B cell (primary cell): ENCODE data around the gene DCAF7. TPM values are rescaled to one million over a fixed set of nuclear protein-coding genes. Genes with fewer than 3 reads are reported as not detected.

ENCODE experiments used
- ATAC-seq: fragments of 200-7000 bp; cut with Tn5 transposase; one replicate; pipeline ENCODE4 v1.10.0; 2021; ENCODE audit warnings: low read depth, mild to moderate bottlenecking, moderate number of reproducible peaks, moderate library complexity
- CTCF ChIA-PET: fragments of 350-600 bp; sonication (Branson Sonifier 250); formaldehyde crosslinking; loops from one replicate; lab custom pipeline; 2021; ENCODE audit warnings: antibody characterized with exemption, inconsistent platforms; lab: Charles Lee
- POLR2A ChIA-PET: fragments of 350-600 bp; sonication (Branson Sonifier 250); formaldehyde crosslinking; loops from one replicate; lab custom pipeline; 2021; ENCODE audit warnings: antibody characterized with exemption; lab: Charles Lee
- DNase-seq: peaks from one replicate; pipeline ENCODE4 v3.0.0; 2013
- H2AFZ ChIP-seq: 2 replicates; pipeline ENCODE4 v1.6.1; 2012; ENCODE audit warnings: mild to moderate bottlenecking, low read depth, low read length; ENCODE audit not compliant: insufficient read depth, poor library complexity, severe bottlenecking
- H3K27ac ChIP-seq, 2 donors: 1 replicate in 1 of 2; 2 replicates in 1 of 2; pipeline ENCODE4 v1.5.1; 2012 to 2013; ENCODE audit warnings: low read length in 2 of 2, mild to moderate bottlenecking in 2 of 2, moderate library complexity in 1 of 2
- H3K27me3 ChIP-seq, 4 experiments: fragments of 200-600 bp in 1 of 4; sonication (generic) in 1 of 4; replicated peaks in 1 of 4; 1 replicate in 2 of 4; 2 replicates in 2 of 4; pipeline versions ENCODE4 v1.6.1 to v1.7.0; 2013 to 2016; ENCODE audit warnings: low read length in 3 of 4, mild to moderate bottlenecking in 2 of 4, mixed read lengths in 1 of 4, moderate library complexity in 1 of 4; ENCODE audit not compliant: insufficient read depth in 4 of 4, control insufficient read depth in 3 of 4; ENCODE audit errors: control extremely low read depth in 1 of 4
- H3K36me3 ChIP-seq, 2 experiments: replicated peaks in 1 of 2; 1 replicate in 1 of 2; 2 replicates in 1 of 2; pipeline versions ENCODE4 v1.6.1 to v1.7.1; 2013; ENCODE audit warnings: low read length in 1 of 2; ENCODE audit not compliant: insufficient read depth in 2 of 2, control insufficient read depth in 1 of 2; ENCODE audit errors: control extremely low read depth in 1 of 2, extremely low read depth in 1 of 2
- H3K4me1 ChIP-seq, 2 donors: fragments of 200-600 bp in 1 of 2; sonication (generic) in 1 of 2; 1 replicate in 1 of 2; 2 replicates in 1 of 2; pipeline versions ENCODE4 v1.5.1 to v1.6.1; 2013 to 2017; ENCODE audit warnings: low read length in 2 of 2; ENCODE audit not compliant: control insufficient read depth in 2 of 2, insufficient read depth in 2 of 2
- H3K4me2 ChIP-seq: replicated peaks from 2 replicates; pipeline ENCODE3; 2012; ENCODE audit warnings: mild to moderate bottlenecking, low read depth, low read length; ENCODE audit not compliant: poor library complexity, severe bottlenecking
- H3K4me3 ChIP-seq, 5 experiments: fragments of 200-600 bp in 1 of 5; sonication (generic) in 1 of 5; 1 replicate in 3 of 5; 2 replicates in 2 of 5; pipeline versions ENCODE4 v1.5.1 to v1.7.0; 2011 to 2016; ENCODE audit warnings: low read length in 4 of 5, mild to moderate bottlenecking in 4 of 5, low read depth in 2 of 5, control low read depth in 1 of 5, moderate library complexity in 1 of 5; ENCODE audit not compliant: insufficient read depth in 1 of 5; ENCODE audit errors: control extremely low read depth in 1 of 5, extremely low read depth in 1 of 5
- H3K79me2 ChIP-seq: fragments of 200-600 bp; sonication (generic); one replicate; pipeline ENCODE4 v1.6.0; 2016; ENCODE audit warnings: low read length; ENCODE audit not compliant: control insufficient read depth, insufficient read depth
- H3K9ac ChIP-seq: fragments of 200-600 bp; sonication (generic); 2 replicates; pipeline ENCODE4 v1.6.1; 2017; ENCODE audit warnings: mild to moderate bottlenecking, low read length, moderate library complexity
- H3K9me3 ChIP-seq, 3 donors: one replicate each; pipeline versions ENCODE4 v1.6.1 to v1.7.1; 2013; ENCODE audit warnings: low read length in 2 of 3; ENCODE audit not compliant: control insufficient read depth in 2 of 3, insufficient read depth in 1 of 3; ENCODE audit errors: control extremely low read depth in 1 of 3
- H4K20me1 ChIP-seq: 2 replicates; pipeline ENCODE4 v1.6.0; 2012; ENCODE audit warnings: mild to moderate bottlenecking, low read length; ENCODE audit not compliant: insufficient read depth, control insufficient read depth, poor library complexity, severe bottlenecking
- H3K27ac Mint-ChIP-seq: one replicate; pipeline ENCODE4 v1.8.0; 2021; ENCODE audit warnings: mixed read lengths
- H3K27me3 Mint-ChIP-seq: one replicate; pipeline ENCODE4 v1.8.0; 2021; ENCODE audit warnings: mixed read lengths
- H3K4me1 Mint-ChIP-seq: one replicate; pipeline ENCODE4 v1.8.0; 2021; ENCODE audit warnings: mixed read lengths
- H3K4me3 Mint-ChIP-seq: one replicate; pipeline ENCODE4 v1.8.0; 2021; ENCODE audit warnings: mixed read lengths
- H3K9me3 Mint-ChIP-seq: one replicate; pipeline ENCODE4 v1.8.0; 2022; ENCODE audit warnings: mixed read lengths; ENCODE audit not compliant: insufficient read depth
- EZH2 ChIP-seq: IDR thresholded peaks from 2 replicates; pipeline ENCODE4 v1.6.1; 2012; ENCODE audit warnings: borderline replicate concordance, low read depth, mild to moderate bottlenecking, moderate library complexity, low read length; ENCODE audit not compliant: insufficient read depth, poor library complexity, severe bottlenecking
- WGBS: methylation state at CpG from one replicate; pipeline ENCODE4 v1.1.5; 2013; ENCODE audit warnings: missing lambda C conversion rate; ENCODE audit not compliant: insufficient coverage; 5-methylcytosine and 5-hydroxymethylcytosine counted together
- intact Hi-C: fragments of 100-400 bp; cut with micrococcal nuclease; formaldehyde crosslinking; loops from one replicate; pipeline ENCODE4 v1.10.0; 2022
- polyA plus RNA-seq: library from polyadenylated mRNA; depleted of rRNA; stranded (reverse); fragments of >200 nt; gene quantifications from 2 replicates; pipeline ENCODE4 v1.2.3, GENCODE V29; 2012
- total RNA-seq, 2 donors: library from RNA; stranded (reverse); fragments of 120-200 nt in 1 of 2; gene quantifications; 1 replicate in 1 of 2; 2 replicates in 1 of 2; pipeline versions ENCODE4 v1.2.3 to v1.2.4, GENCODE V29; 2013 to 2022
- TF ChIP-seq, protein P1 (sequence below): fragments of 200-600 bp; IDR thresholded peaks from one replicate; pipeline ENCODE4 v1.8.0; 2022; ENCODE audit warnings: antibody characterized with exemption, mild to moderate bottlenecking

Gene DCAF7
- total and polyA plus RNA-seq, 2 donors (not counting 1 experiment from before 2014, with no cell fraction given) = 55.1 to 84.7 TPM

DNA sequence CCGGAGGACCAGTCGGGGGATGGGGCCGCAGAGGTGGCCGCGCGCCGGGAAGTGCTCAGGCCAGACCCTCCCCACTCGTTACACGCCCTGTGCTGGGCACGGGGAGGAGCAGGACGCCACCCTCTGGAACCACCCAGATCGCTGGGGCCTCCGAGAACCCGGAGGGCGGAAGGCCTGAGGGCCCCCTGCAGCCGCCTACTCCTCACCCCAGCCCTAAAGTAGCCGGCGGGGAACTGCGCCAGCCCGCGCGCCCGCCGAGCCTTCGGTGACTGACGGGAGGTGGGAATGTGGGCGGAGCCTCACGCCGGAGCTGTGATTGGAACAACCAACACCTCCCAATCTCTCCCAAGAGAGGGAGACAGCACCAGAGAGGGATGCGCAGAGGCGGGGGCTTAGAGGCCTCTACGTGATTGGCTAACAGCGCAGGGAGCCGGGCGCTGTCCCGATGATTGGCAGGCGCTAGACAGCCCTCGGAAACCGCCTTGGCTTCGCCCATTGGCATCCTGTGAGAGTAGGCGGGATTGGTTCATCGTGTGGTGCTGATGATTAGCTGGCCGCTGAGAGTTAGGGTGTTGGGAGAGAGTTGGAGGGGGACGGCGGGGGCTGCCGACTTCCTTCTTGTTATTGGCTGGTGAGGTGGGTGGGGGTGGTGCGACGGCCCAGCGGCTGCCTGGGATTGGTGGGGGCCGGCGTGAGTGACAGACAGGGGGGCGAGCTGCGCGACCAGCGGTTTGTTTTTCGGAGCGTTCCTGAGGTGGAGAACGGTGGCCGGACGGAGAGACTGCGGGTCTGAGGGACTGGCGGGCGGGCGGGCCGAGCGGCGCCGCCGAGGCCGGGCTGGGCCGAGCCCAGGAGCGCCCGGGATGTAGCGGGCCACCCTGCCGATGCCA, 71.7 kb downstream of the DCAF7 start, which contains the start of gene MAP3K3:
TSS of gene MAP3K3 (plus strand) at position 734 of the 890 bp plus-strand sequence. CDS start 343 bp downstream, outside the sequence.
- Histone ChIP-seq H3K4me2 (peak within 1 kb of the TSS; percentile 97), H3K4me1 (peaks cover 18 to 24% of the 10 kb centered on the region in 2 donors), H3K27me3 (no peaks in the 10 kb centered on the region), H2AFZ (peak within 1 kb of the TSS; percentile 99), H3K4me3 (peak within 1 kb of the TSS; percentile 67 to 90 (median 71)), H3K36me3 (no peaks in the 10 kb centered on the region), H4K20me1 (peaks cover 34% of the 10 kb centered on the region), H3K79me2 (peaks cover 41% of the 10 kb centered on the region), H3K9ac (peak within 1 kb of the TSS; percentile 91), H3K9me3 (no peaks in the 10 kb centered on the region), H3K27ac (peak within 1 kb of the TSS; percentile 47 to 79)
- Mint-ChIP-seq H3K9me3 (no peaks in the 10 kb centered on the region), H3K4me1 (peaks cover 39% of the 10 kb centered on the region), H3K4me3 (peak within 1 kb of the TSS; percentile 99), H3K27ac (peak within 1 kb of the TSS; percentile 97), H3K27me3 (no peaks in the 10 kb centered on the region)
- ChIA-PET CTCF (interaction anchor here (0.6 to 4.1 kb wide), 13 partner anchors 8 to 197 kb away, joined by 3 to 30 read pairs (median 4); no protein-coding TSS in a partner anchor), POLR2A (interaction anchor here (0.6 to 2.8 kb wide), 17 partner anchors 10 to 885 kb away, joined by 3 to 48 read pairs (median 5); partner anchors contain the start of genes CCDC47, CEP95, DCAF7 and DDX42)
- intact Hi-C loops = loop anchor here (1.0 to 5.0 kb wide), 11 partner anchors 10 to 655 kb away; partner anchors contain the start of genes CCDC47, CYB561, DCAF7 and FTSJ3
- peak; percentile 98 for DNase-seq
- WGBS = under 1% methylated on average over 60 of the region's 75 CpGs
- peak; percentile 86 for ATAC-seq
- no peak for TF ChIP-seq EZH2
- TF ChIP-seq, protein P1, sequence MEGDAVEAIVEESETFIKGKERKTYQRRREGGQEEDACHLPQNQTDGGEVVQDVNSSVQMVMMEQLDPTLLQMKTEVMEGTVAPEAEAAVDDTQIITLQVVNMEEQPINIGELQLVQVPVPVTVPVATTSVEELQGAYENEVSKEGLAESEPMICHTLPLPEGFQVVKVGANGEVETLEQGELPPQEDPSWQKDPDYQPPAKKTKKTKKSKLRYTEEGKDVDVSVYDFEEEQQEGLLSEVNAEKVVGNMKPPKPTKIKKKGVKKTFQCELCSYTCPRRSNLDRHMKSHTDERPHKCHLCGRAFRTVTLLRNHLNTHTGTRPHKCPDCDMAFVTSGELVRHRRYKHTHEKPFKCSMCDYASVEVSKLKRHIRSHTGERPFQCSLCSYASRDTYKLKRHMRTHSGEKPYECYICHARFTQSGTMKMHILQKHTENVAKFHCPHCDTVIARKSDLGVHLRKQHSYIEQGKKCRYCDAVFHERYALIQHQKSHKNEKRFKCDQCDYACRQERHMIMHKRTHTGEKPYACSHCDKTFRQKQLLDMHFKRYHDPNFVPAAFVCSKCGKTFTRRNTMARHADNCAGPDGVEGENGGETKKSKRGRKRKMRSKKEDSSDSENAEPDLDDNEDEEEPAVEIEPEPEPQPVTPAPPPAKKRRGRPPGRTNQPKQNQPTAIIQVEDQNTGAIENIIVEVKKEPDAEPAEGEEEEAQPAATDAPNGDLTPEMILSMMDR = no peak
